Renal cortex interstitium (tissue), 11 donors: ENCODE measurements around the gene BLVRA. TPM values are rescaled to one million over a fixed set of nuclear protein-coding genes. Genes with fewer than 3 reads are reported as not detected.
"Not testable (repeated sequence)": the region's sequence is repeated elsewhere in the genome, so short reads cannot be mapped to it uniquely, and the experiment has no call there.

Experiments
- DNase-seq, 11 donors: peaks; one replicate each; pipeline ENCODE4 v3.0.0-alpha.2; 2013; ENCODE audit warnings: low read depth in 9 of 11, low spot score in 4 of 11; ENCODE audit errors: extremely low read depth in 1 of 11
- polyA plus RNA-seq, 3 donors: library from polyadenylated mRNA; unstranded; fragments of 120-200 nt; gene quantifications; one replicate each; pipeline ENCODE4 v1.2.1, GENCODE V29; 2013; ENCODE audit not compliant: insufficient read length in 3 of 3

Gene BLVRA
- polyA plus RNA-seq, 3 donors: 54.2 to 56.5 (median 55.1) TPM

- peak in 1 of 11 donors; percentile 17 for DNase-seq
These were observed 66.9 kb downstream of the BLVRA start for GRCh38 chr7:43825391-43825808.

GRCh38 chr7:43830917-43831316 lies 72.4 kb downstream of the BLVRA start:
- DNase-seq: not testable (repeated sequence)

DNA sequence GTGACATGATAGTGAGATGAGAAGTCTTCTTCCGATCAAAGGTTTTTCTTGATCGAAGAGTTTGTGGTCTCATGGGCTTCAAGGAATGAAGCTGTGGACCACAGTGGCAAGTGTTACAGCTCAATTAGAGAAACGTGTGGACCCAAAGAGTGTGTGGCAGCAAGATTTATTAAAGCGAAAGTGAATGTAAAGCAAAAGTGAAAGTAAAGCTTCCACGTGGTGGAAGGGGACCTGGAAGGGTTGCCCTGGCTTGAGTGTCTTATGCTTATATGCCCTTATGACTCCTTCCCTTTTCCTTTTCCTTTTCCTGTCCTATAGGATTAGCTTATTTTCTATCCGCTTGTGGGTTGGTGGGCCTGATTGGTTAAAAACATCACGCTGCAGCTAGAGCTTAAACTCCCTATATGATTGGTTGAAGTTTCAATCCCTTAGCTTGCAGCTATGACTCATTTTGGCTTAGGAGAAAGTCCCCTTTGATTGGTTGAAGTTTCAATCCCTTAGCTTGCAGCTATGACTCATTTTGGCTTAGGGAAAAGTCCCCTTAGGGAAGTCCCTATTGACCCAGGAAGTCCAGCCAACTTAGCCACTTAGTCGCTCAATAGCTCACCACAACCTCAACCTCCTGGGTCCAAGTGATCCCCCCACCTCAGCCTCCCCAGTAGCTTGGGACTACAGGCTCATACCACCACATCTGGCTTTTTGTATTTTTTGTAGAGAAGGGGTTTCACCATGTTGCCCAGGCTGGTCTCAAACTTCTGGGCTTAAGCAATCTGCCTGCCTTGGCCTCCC lies 76.2 kb downstream of the BLVRA start:
- no peak for DNase-seq

- DNase-seq: no peak
These were observed 79.8 kb downstream of the BLVRA start for GRCh38 chr7:43838201-43838658.

DNA sequence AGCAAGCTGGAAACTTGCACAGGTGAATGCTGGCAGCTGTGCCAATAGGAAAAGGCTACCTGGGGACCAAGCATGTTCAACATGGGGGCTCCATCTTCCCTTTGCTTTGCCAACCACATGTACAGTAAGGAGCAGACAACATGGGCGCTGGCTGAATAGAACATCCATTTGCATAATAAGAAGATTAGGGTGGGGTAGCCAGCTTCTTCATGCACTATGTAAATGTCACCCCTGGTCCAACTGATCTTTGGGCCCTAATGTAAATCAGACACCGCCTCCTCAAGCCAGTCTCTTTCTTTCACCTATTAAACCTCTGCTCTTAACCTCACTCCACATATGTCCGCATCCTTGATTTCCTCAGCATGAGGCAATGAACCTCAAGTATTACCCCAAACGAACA lies 84.8 kb downstream of the BLVRA start:
- no peak for DNase-seq

- DNase-seq: no peak
These were observed 85.8 kb downstream of the BLVRA start for GRCh38 chr7:43844257-43844656.

DNA sequence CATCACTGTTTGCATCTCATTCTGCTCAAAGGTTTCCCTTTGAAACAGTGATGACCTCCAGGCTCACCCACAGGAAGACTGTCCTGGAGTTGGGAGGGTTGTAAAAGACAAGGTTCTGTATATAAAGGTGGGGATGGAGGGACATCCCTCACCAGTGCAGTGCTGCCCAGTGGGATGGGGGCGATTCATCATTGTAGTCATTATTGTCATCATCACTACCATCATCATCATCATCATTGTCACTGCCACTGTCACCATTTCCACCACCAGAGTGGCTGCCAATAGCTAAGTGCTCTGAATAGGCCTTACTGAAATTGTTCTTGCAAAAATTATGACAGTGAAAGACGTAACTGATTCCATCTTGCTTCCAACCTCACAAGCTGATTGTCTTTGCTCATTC lies 86.2 kb downstream of the BLVRA start:
- no peak for DNase-seq

GRCh38 chr7:43847496-43847895 lies 89.0 kb downstream of the BLVRA start:
- DNase-seq: no peak

GRCh38 chr7:43849047-43849446 lies 90.6 kb downstream of the BLVRA start:
- no peak for DNase-seq

GRCh38 chr7:43850348-43851116 lies 92.1 kb downstream of the BLVRA start:
- no peak for DNase-seq

DNA sequence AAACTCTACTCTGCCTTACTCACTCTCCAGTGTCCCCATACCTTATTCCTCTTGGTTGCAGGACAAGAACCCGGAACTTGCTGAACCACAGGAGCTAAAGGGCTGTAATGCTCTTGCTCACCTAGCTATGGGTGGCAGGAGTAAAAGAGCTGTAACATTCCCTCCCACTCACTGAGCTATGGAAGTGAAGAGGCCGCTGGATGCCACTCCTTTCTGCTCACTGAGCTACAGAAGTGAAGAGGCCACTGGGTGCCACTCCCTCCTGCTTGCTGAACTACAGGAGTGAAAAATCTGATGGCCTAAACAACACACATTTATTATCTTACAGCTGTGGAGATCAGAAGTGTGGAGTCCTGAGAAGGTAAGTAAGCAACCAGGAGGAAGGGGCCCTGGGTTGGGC lies 93.3 kb downstream of the BLVRA start:
- DNase-seq: no peak

DNA sequence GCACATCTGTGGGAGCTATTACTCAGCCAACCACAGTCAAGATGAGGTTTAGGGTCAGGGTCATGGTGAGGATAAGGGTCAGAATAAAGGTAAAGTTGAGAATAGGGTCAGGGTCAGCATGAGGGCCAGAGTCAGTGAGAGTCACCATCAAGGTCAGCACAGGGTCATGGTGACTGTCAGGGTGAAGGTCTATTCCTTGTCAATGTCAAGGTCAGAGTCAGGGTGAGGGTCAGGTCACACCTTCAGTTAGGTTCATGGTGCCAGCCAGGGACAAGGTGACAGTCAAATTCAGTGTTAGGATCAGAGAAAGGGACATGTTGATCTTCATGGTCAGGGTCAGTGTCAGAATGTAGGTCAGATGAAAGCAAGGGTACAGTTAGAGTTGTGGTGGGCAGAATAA lies 96.7 kb downstream of the BLVRA start:
- DNase-seq: no peak

DNA sequence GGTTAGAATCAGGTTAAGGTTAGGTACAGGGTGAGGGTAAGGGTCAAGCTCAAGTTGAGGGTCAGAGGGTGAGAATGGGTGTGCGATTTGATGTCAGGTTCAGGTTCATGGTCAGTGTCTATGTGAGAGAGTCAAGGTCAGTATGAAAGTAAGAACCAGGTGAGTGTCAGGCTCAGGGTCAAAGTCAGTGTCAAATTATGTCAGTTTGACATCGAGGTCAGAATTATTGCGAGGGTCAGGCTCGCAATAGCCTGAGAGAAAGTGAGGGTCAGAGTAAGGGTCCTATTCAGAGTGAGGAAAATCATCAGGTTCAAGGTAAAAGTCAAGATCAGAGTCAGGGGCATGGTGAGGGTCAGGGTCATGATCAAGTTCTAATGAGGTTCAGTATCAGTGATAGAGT lies 97.8 kb downstream of the BLVRA start:
- no peak for DNase-seq

Other genes with a start within 250 kb of the BLVRA start
- 10 to 100 TPM; 16.2 to 23.3 (median 21.8) TPM for gene STK17A, start 175.6 kb upstream of the BLVRA start, polyA plus RNA-seq
- 10 to 100 TPM; 70.9 to 78.0 (median 72.4) TPM for gene COA1, start 29.2 kb upstream of the BLVRA start, polyA plus RNA-seq
- 10 to 100 TPM; 65.3 to 88.8 (median 87.6) TPM for gene MRPS24, start 110.8 kb downstream of the BLVRA start, polyA plus RNA-seq
- 10 to 100 TPM; 31.1 to 38.6 (median 34.2) TPM for gene URGCP, start 147.9 kb downstream of the BLVRA start, polyA plus RNA-seq
- gene UBE2D4, start 167.8 kb downstream of the BLVRA start, polyA plus RNA-seq: 10 to 100 TPM; 19.8 to 20.7 (median 20.6) TPM
- gene SPDYE1, start 239.2 kb downstream of the BLVRA start, polyA plus RNA-seq: 1 to 10 TPM in 1 of 3 donors, under 1 TPM in 2; 0.40 to 1.7 (median 0.80) TPM